ENCODE data around the gene AMOTL2. TPM values are rescaled to one million over a fixed set of nuclear protein-coding genes. Genes with fewer than 3 reads are reported as not detected.

AMOTL2 gene
- total and polyA plus RNA-seq, 4 donors = 54.7 to 82.9 (median 73.3) TPM

DNA sequence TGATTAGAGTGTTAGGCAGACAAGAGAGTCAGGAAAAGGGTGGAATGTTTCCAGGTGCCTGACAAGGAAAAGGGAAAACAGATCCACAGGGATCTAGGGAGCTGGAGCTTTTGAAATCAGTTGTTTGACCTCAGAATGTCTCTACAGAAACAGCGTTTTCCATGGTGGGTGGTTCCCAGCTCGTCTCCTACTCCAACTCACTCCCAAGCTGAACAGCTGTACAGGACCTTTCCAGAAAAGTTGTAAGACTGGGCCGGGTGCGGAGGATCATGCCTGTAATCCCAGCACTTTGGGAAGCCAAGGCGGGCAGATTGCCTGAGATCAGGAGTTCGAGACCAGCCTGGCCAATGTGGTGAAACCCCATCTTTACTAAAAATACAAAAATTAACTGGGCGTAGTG is 67.9 kb downstream of the AMOTL2 start:
- no peak for DNase-seq (ENCODE audit: low read depth in 4 of 6, low spot score in 6 of 6)
- no peak overlapping the region for H3K4me3 ChIP-seq (ENCODE audit: low read depth, low read length)
- H3K27me3 ChIP-seq (ENCODE audit: control insufficient read depth, insufficient read depth, low read length) = no peaks in the 10 kb centered on the region
- H3K36me3 ChIP-seq (ENCODE audit: control insufficient read depth, insufficient read depth, low read length) = no peaks in the 10 kb centered on the region
- H3K9me3 ChIP-seq (ENCODE audit: control insufficient read depth, insufficient read depth, low read length) = no peaks in the 10 kb centered on the region
- peaks cover 12% of the 10 kb centered on the region for H3K4me1 ChIP-seq (ENCODE audit: control insufficient read depth, insufficient read depth, low read length)
- 77% methylated on average over 7 of the region's 7 CpGs for WGBS (ENCODE audit: insufficient coverage)
- no peak overlapping the region for H3K27ac ChIP-seq (ENCODE audit: low read depth, low read length)

Small RNA genes within 50 kb of the gene (small RNA-seq; reads per million reads assigned to genes)
- not detected for gene HMGN1P9 (ENCODE audit: low replicate concordance)
- not detected for gene MIR6827 (ENCODE audit: low replicate concordance)

Other genes starting within 250 kb of the AMOTL2 start
- 10 to 100 TPM; 87.9 to 92.2 TPM for gene RYK, start 123.6 kb downstream of the AMOTL2 start, total RNA-seq
- 10 to 100 TPM; 39.6 to 44.6 TPM for gene RYK, start 123.6 kb downstream of the AMOTL2 start, polyA plus RNA-seq (ENCODE audit: insufficient read length in 2 of 2)
- 100 to 1,000 TPM in 1 of 2 donors, 10 to 100 TPM in 1; 99.0 to 102 TPM for gene ANAPC13, start 111.5 kb upstream of the AMOTL2 start, total RNA-seq
- gene ANAPC13, start 111.5 kb upstream of the AMOTL2 start, polyA plus RNA-seq (ENCODE audit: insufficient read length in 2 of 2) = 100 to 1,000 TPM; 111 to 143 TPM
- 10 to 100 TPM; 26.3 to 27.3 TPM for gene CEP63, start 111.6 kb upstream of the AMOTL2 start, total RNA-seq
- 10 to 100 TPM; 29.9 to 35.2 TPM for gene CEP63, start 111.6 kb upstream of the AMOTL2 start, polyA plus RNA-seq (ENCODE audit: insufficient read length in 2 of 2)

All from spinal cord (tissue), 10 donors.